Neural crest cell (in vitro differentiated cells): ENCODE data around the gene JUNB. TPM values are rescaled to one million over a fixed set of nuclear protein-coding genes. Genes with fewer than 3 reads are reported as not detected.

Source experiments
- DNase-seq: peaks from one replicate; pipeline ENCODE4 v3.0.0; 2021; ENCODE audit warnings: low read depth, mixed read lengths, low spot score
- H3K27ac Mint-ChIP-seq: one replicate; pipeline ENCODE4 v1.8.0; 2021; ENCODE audit warnings: mild to moderate bottlenecking, mixed read lengths; ENCODE audit not compliant: unreplicated experiment
- H3K27me3 Mint-ChIP-seq: 2 replicates; pipeline ENCODE4 v1.8.0; 2021; ENCODE audit warnings: low read depth, mild to moderate bottlenecking, mixed read lengths
- H3K36me3 Mint-ChIP-seq: 2 replicates; pipeline ENCODE4 v1.8.0; 2021; ENCODE audit warnings: low read depth, mild to moderate bottlenecking, mixed read lengths
- H3K4me1 Mint-ChIP-seq: 2 replicates; pipeline ENCODE4 v1.8.0; 2021; ENCODE audit warnings: mixed read lengths
- H3K4me3 Mint-ChIP-seq: one replicate; pipeline ENCODE4 v1.8.0; 2021; ENCODE audit warnings: mild to moderate bottlenecking, mixed read lengths
- H3K9me3 Mint-ChIP-seq: 2 replicates; pipeline ENCODE4 v1.8.0; 2021; ENCODE audit warnings: mixed read lengths
- total RNA-seq: library from RNA; stranded (reverse); gene quantifications from 2 replicates; pipeline ENCODE4 v1.2.1, GENCODE V29; 2021
- TF ChIP-seq, protein P1 (sequence below): fragments of 200-600 bp; sonication (generic); conservative IDR thresholded peaks from 2 replicates; pipeline ENCODE4 v1.5.0; 2021; ENCODE audit warnings: antibody characterized with exemption, mild to moderate bottlenecking

Gene JUNB
- total RNA-seq, 1 donor from 2014 or later = 9.6 TPM

DNA sequence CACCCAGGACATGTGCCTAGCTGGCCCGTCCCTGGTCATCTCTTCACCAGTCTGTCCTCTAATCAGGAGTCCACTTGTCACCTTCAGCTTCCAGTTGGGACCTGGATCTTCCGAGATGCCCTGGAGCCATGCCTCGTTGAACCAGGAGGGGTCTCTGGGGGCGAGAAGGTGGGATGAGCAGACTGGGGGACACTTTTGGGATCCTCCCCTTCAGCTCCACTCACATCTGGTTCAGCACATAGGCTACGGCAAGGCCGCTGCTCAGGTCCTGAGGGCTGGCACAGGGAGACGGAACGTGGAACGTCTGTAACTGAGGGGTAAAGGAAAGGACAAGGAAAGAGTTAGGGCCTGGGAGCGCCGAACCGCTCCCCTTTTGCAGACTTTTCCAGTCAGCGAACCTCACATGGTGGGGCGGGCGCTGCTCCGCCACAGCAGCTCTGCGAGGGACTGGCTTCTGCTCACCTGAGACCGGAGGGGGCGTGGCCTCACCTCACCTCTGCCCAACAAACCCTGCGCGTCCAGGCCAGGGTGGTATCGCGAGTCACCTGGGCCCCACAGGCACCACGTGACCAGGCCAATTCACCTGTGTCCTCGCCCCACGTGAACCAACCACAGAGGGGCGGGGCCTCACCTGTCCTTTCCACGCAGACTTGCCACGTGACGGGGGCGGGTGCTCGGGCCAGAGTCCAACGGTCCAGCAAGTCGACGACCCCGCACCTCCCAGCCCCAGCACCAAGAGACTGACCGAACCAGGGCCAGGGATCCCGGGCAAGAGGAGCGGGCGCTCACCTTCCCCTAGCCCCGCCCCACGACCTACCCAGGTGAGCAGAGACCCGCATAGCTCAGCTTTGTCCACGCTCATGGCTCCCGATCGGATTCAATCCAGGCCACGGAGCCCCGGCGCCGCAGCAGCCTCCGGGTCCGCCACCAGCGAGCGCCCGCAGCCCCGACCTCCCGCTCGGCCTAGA, 16.4 kb upstream of the JUNB start, which contains the start of gene HOOK2:
Gene HOOK2 (minus strand): TSS at position 965 of the 968 bp plus-strand sequence. CDS start 103 bp downstream, at position 862.
- Mint-ChIP-seq H3K4me3 (peak within 1 kb of the TSS; percentile 69), H3K27ac (no peak within 1 kb of the TSS), H3K9me3 (no peaks in the 10 kb centered on the region), H3K36me3 (no peaks in the 10 kb centered on the region), H3K27me3 (peaks cover 9% of the 10 kb centered on the region), H3K4me1 (peaks cover 31% of the 10 kb centered on the region)
- TF ChIP-seq, protein P1, sequence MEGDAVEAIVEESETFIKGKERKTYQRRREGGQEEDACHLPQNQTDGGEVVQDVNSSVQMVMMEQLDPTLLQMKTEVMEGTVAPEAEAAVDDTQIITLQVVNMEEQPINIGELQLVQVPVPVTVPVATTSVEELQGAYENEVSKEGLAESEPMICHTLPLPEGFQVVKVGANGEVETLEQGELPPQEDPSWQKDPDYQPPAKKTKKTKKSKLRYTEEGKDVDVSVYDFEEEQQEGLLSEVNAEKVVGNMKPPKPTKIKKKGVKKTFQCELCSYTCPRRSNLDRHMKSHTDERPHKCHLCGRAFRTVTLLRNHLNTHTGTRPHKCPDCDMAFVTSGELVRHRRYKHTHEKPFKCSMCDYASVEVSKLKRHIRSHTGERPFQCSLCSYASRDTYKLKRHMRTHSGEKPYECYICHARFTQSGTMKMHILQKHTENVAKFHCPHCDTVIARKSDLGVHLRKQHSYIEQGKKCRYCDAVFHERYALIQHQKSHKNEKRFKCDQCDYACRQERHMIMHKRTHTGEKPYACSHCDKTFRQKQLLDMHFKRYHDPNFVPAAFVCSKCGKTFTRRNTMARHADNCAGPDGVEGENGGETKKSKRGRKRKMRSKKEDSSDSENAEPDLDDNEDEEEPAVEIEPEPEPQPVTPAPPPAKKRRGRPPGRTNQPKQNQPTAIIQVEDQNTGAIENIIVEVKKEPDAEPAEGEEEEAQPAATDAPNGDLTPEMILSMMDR = no peak
- no peak for DNase-seq

DNA sequence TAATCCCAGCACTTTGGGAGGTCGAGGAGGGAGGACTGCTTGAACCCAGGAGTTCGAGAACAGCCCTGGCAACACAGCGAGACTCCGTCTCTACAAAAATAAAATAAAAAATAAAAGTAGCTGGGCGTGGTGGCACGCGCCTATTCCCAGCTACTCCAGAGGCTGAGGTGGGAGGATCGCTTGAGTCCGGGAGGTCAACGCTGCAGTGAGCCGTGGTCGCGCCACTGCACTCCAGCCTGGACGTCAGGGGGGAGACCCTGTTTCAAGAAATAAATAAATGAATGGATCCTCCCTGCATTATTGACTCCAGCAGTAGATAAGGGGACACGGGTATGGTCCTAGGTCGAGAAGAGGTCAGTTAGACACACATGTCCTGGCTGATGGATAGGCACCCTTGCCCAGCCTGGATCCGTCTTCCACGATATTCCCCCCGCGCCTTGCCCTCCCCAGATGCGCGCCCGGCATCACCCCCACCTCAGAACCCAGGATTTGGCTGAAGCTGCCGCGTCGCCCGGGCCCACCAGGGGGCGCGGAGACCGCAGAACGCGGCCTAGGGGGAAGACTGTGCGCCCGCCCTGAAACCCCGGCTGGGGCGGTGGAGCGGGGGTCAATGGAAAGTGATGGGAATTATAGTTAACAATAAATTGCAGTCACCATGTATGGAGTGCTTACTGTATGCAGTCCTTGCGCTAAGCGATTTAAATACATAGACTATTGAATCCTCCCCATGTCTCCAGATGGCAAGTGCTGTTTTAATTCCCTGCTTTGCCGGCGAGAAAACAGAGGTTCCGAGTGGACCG, 13.9 kb upstream of the JUNB start:
- TF ChIP-seq, protein P1 = peak; percentile 99
- DNase-seq = peak; percentile 82
- Mint-ChIP-seq H3K36me3 (no peaks in the 10 kb centered on the region), H3K4me3 (peak overlapping the region; percentile 87), H3K27me3 (peaks cover 9% of the 10 kb centered on the region), H3K9me3 (no peaks in the 10 kb centered on the region), H3K27ac (no peak overlapping the region), H3K4me1 (peaks cover 36% of the 10 kb centered on the region)

DNA sequence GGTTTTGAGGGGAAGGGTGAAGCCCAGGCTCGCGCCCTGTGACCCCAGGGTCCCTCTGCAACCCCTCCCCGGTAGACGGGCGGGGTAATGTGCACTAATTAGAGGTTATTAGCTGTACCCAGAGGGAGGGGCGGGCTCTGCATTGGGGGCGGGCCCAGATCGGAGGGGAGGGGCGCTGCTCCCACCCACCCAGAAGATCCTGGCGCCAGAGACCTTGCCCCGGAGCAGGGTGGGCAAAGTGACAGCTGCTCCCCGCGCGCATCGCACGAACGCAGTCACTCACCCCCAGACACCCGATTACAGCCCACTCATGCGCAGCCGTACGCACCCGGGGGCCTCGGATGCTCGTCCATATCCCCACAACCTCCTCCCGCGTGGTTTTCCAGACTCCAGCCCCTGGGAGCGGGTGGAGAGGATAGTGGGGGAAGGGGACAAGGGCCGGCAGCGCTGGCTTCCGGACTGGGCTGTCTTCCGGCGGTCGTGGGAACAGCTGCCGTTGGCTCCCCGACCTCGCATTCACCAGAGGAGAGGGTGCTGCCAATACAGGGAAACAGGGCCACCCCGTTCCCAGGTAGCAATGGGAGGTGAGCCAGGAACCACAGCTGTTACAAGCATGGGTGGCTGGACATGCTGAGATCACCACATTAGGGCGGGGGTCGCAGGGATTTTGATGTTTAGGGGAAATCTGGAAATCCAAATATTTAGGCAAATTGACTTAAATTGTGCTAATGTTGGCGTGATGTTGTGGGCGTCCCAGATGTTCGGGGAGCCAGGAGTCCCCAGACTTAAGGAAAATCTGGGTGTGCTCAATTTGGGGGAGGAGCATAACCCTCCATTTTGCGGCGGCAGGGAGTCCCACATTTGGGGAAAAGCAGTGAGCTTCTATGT, 13.0 kb upstream of the JUNB start:
- Mint-ChIP-seq H3K36me3 (no peaks in the 10 kb centered on the region), H3K27me3 (peaks cover 9% of the 10 kb centered on the region), H3K4me3 (peak overlapping the region; percentile 87), H3K9me3 (no peaks in the 10 kb centered on the region), H3K27ac (peak overlapping the region; percentile 82), H3K4me1 (peaks cover 35% of the 10 kb centered on the region)
- DNase-seq = peak; percentile 40
- TF ChIP-seq, protein P1 = no peak

DNA sequence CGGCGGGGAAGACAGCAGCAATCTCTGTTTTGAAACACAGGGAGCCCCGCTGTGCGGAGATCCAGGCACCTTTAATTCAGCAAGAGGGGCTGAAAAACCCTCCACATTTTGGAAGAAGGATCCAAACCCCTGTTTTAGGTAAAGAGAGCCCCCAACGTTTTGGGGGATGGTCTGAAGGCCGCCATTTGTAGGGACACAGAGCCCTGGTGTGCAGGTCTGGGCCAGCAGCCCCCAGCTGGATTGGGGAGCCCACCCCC, 12.5 kb upstream of the JUNB start:
- no peak for DNase-seq
- peaks cover 9% of the 10 kb centered on the region for H3K27me3 Mint-ChIP-seq
- peak overlapping the region; percentile 82 for H3K27ac Mint-ChIP-seq
- H3K4me3 Mint-ChIP-seq = peak overlapping the region; percentile 87
- no peaks in the 10 kb centered on the region for H3K9me3 Mint-ChIP-seq
- TF ChIP-seq, protein P1 = no peak
- no peaks in the 10 kb centered on the region for H3K36me3 Mint-ChIP-seq
- H3K4me1 Mint-ChIP-seq = peaks cover 34% of the 10 kb centered on the region
